ENCODE measurements around the gene GSKIP. TPM values are rescaled to one million over a fixed set of nuclear protein-coding genes. Genes with fewer than 3 reads are reported as not detected.

GSKIP gene
- polyA plus RNA-seq, 1 donor from 2014 or later = 87.4 TPM

GRCh38 chr14:96318836-96319235 is 44.5 kb upstream of the GSKIP start:
- no peaks in the 10 kb centered on the region for H3K9me3 ChIP-seq (ENCODE audit: low read length)
- no peak overlapping the region for H3K27ac ChIP-seq (ENCODE audit: low read length)
- H3K4me2 ChIP-seq (ENCODE audit: low read length) = no peak overlapping the region
- H3K27me3 ChIP-seq (ENCODE audit: insufficient read depth, low read depth, low read length) = no peaks in the 10 kb centered on the region
- H4K20me1 ChIP-seq (ENCODE audit: insufficient read depth) = no peaks in the 10 kb centered on the region
- no peaks in the 10 kb centered on the region for H3K79me2 ChIP-seq (replicated peaks; ENCODE audit: insufficient read depth, low read length)
- H3K9me2 ChIP-seq (ENCODE audit: insufficient read depth, low read length) = no peaks in the 10 kb centered on the region
- H3K9ac ChIP-seq (ENCODE audit: low read length) = no peak overlapping the region
- TF ChIP-seq, protein P1, sequence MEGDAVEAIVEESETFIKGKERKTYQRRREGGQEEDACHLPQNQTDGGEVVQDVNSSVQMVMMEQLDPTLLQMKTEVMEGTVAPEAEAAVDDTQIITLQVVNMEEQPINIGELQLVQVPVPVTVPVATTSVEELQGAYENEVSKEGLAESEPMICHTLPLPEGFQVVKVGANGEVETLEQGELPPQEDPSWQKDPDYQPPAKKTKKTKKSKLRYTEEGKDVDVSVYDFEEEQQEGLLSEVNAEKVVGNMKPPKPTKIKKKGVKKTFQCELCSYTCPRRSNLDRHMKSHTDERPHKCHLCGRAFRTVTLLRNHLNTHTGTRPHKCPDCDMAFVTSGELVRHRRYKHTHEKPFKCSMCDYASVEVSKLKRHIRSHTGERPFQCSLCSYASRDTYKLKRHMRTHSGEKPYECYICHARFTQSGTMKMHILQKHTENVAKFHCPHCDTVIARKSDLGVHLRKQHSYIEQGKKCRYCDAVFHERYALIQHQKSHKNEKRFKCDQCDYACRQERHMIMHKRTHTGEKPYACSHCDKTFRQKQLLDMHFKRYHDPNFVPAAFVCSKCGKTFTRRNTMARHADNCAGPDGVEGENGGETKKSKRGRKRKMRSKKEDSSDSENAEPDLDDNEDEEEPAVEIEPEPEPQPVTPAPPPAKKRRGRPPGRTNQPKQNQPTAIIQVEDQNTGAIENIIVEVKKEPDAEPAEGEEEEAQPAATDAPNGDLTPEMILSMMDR (IDR thresholded peaks at IDR 0.05; ENCODE audit: poor library complexity, severe bottlenecking) = no peak
- TF ChIP-seq EP300 (conservative IDR thresholded peaks at IDR 0.05; ENCODE audit: poor library complexity, severe bottlenecking) (no peak), POLR2AphosphoS5 (IDR thresholded peaks at IDR 0.05) (no peak), RAD21 (conservative IDR thresholded peaks at IDR 0.05) (no peak), TAF1 (IDR thresholded peaks at IDR 0.05; ENCODE audit: low read depth) (no peak), REST (IDR thresholded peaks at IDR 0.05; ENCODE audit: borderline replicate concordance) (no peak), SMC3 (conservative IDR thresholded peaks at IDR 0.05; ENCODE audit: poor library complexity) (no peak), MXI1 (conservative IDR thresholded peaks at IDR 0.05; ENCODE audit: poor library complexity, severe bottlenecking) (no peak), EZH2 (IDR thresholded peaks at IDR 0.05; ENCODE audit: borderline replicate concordance, insufficient read depth, low read length, poor library complexity, severe bottlenecking) (no peak)
- no peaks in the 10 kb centered on the region for H3F3A ChIP-seq (ENCODE audit: insufficient read depth, low read length, poor library complexity, severe bottlenecking)
- H3K36me3 ChIP-seq (ENCODE audit: insufficient read depth, low read length) = peaks cover 13% of the 10 kb centered on the region
- no peak overlapping the region for H3K4me3 ChIP-seq (ENCODE audit: low read length)
- no peak overlapping the region for H2AFZ ChIP-seq (ENCODE audit: low read depth, low read length)

GRCh38 chr14:96320605-96321004 is 42.7 kb upstream of the GSKIP start:
- Histone ChIP-seq H3K9ac (ENCODE audit: low read length) (no peak overlapping the region), H3K79me2 (replicated peaks; ENCODE audit: insufficient read depth, low read length) (no peaks in the 10 kb centered on the region), H3K27me3 (ENCODE audit: insufficient read depth, low read depth, low read length) (no peaks in the 10 kb centered on the region), H2AFZ (ENCODE audit: low read depth, low read length) (no peak overlapping the region), H3K27ac (ENCODE audit: low read length) (no peak overlapping the region), H3K36me3 (ENCODE audit: insufficient read depth, low read length) (peaks cover 13% of the 10 kb centered on the region), H3K4me2 (ENCODE audit: low read length) (no peak overlapping the region), H3F3A (ENCODE audit: insufficient read depth, low read length, poor library complexity, severe bottlenecking) (no peaks in the 10 kb centered on the region), H3K9me2 (ENCODE audit: insufficient read depth, low read length) (no peaks in the 10 kb centered on the region), H3K4me3 (ENCODE audit: low read length) (no peak overlapping the region), H3K9me3 (ENCODE audit: low read length) (no peaks in the 10 kb centered on the region), H4K20me1 (ENCODE audit: insufficient read depth) (no peaks in the 10 kb centered on the region)
- no peak for TF ChIP-seq MXI1 (conservative IDR thresholded peaks at IDR 0.05; ENCODE audit: poor library complexity, severe bottlenecking)
- TF ChIP-seq POLR2AphosphoS5 (IDR thresholded peaks at IDR 0.05) = no peak
- TF ChIP-seq, protein P1 (IDR thresholded peaks at IDR 0.05; ENCODE audit: poor library complexity, severe bottlenecking) = no peak
- no peak for TF ChIP-seq EZH2 (IDR thresholded peaks at IDR 0.05; ENCODE audit: borderline replicate concordance, insufficient read depth, low read length, poor library complexity, severe bottlenecking)
- TF ChIP-seq REST (IDR thresholded peaks at IDR 0.05; ENCODE audit: borderline replicate concordance) = no peak
- TF ChIP-seq SMC3 (conservative IDR thresholded peaks at IDR 0.05; ENCODE audit: poor library complexity) = no peak

Measured in neural cell (in vitro differentiated cells).